Measurements from ENCODE around the gene POU4F1. TPM values are rescaled to one million over a fixed set of nuclear protein-coding genes. Genes with fewer than 3 reads are reported as not detected.
A peak's percentile ranks its signal among the peaks of the same experiment; 100 is the strongest.

POU4F1 gene
- total RNA-seq, 4 donors from 2014 or later, result not detected

DNA sequence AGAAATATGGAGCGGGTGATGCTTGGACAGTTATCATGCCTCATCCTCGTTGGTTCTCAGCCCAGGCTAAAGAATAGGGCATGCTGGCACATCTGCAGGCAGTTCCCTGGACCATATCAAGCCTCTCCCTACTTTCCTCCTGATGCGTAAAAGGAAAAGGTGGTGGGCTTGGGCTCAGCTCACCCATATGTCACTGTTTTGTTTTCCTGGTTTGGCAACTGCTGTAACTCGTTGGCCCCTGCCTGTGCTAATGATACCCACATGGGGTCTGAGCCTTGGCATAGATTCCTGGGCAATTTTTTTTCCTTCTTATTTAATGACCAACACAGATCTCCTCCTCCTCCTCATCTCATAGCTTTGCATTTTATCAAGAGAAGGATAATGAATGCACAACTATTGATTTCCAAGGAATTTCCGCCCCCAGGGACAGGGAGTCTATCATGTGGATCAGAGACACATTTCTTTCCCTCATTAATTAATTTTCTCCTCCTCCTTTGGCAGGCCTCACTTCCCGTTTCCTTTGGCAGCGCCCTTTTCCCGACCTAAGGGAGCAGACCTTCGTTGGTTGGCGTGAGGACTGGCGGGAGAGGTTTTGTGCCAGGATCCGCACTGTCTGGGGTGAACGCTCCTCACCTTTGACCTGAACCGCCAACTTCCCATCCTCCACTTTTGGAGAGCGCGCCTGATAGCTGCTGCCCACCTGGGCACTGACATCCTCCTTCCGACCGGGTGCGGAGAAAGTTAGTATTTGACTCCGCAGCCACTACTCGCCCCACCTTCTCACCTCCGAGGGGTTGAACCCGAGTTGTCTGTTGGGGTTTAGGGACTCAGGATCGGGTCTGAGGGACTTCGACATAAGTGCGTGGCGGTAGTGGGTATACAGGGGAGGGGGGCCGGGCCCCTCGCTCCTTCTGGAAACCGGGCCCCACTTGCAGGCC lies 3.4 kb upstream of the POU4F1 start:
- WGBS, 2 donors, result 12 to 17% methylated on average over 30 of the region's 30 CpGs
- no peak overlapping the region for H3K27ac ChIP-seq
- H3K36me3 ChIP-seq, result no peaks in the 10 kb centered on the region
- DNase-seq (ENCODE audit: low spot score in 2 of 2), result no peak
- H3K4me3 ChIP-seq, result no peak overlapping the region
- H3K4me1 ChIP-seq, result peaks cover 0 to 56% (median 28%) of the 10 kb centered on the region in 4 donors
- TF ChIP-seq, protein P1, sequence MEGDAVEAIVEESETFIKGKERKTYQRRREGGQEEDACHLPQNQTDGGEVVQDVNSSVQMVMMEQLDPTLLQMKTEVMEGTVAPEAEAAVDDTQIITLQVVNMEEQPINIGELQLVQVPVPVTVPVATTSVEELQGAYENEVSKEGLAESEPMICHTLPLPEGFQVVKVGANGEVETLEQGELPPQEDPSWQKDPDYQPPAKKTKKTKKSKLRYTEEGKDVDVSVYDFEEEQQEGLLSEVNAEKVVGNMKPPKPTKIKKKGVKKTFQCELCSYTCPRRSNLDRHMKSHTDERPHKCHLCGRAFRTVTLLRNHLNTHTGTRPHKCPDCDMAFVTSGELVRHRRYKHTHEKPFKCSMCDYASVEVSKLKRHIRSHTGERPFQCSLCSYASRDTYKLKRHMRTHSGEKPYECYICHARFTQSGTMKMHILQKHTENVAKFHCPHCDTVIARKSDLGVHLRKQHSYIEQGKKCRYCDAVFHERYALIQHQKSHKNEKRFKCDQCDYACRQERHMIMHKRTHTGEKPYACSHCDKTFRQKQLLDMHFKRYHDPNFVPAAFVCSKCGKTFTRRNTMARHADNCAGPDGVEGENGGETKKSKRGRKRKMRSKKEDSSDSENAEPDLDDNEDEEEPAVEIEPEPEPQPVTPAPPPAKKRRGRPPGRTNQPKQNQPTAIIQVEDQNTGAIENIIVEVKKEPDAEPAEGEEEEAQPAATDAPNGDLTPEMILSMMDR (IDR thresholded peaks at IDR 0.05), result no peak
- TF ChIP-seq POLR2A (IDR thresholded peaks at IDR 0.05) (no peak), EP300 (IDR thresholded peaks at IDR 0.05) (no peak)
- H3K9me3 ChIP-seq, result no peaks in the 10 kb centered on the region
- H3K27me3 ChIP-seq, result peaks cover 12 to 95% of the 10 kb centered on the region in 2 donors

DNA sequence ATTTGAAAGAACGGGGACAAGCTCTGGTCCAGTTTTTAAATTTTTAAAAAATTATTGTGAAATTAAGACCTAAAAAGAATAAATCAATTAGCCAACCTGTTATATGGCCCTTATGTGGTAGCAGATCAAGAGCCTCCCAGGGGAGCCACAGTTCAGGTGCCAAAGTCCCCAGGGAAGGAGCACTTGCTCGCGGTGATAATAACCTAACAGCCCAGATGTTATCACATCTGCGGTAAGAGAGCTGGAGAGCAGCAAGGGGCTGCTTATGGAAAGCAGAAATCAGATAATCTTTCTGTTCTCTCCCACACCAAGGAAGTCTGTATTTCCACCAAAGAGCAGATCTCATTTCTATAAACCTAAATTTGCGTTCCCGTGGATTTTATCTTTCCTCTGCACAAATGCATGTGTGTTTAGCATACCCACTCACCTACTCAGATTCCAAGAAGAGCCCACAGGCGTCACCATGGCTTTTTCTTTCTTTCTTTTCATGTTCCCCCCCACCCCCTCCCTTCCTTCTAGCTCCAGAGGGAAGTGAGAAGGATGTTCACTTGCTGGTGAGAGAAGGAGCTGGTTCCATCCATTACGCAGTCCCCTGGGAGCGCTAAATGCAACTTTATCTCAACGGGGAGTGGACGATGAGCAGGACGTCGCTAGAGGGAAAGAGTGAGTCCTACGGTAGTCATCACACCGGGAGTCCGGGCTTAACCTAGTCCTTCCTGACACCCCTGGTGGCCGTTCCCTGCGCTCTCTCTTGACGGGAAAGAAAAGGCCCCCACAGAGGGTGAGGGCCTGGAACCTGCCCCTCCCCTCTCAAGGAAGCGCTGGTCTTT lies 1.6 kb upstream of the POU4F1 start:
- H3K9me3 ChIP-seq, result no peaks in the 10 kb centered on the region
- no peak overlapping the region for H3K4me3 ChIP-seq
- H3K27ac ChIP-seq, result no peak overlapping the region
- no peaks in the 10 kb centered on the region for H3K36me3 ChIP-seq
- H3K27me3 ChIP-seq, result peaks cover 23 to 95% of the 10 kb centered on the region in 2 donors
- DNase-seq (ENCODE audit: low spot score in 2 of 2), result no peak
- peaks cover 0 to 68% (median 34%) of the 10 kb centered on the region in 4 donors for H3K4me1 ChIP-seq
- TF ChIP-seq, protein P1 (IDR thresholded peaks at IDR 0.05), result no peak
- no peak for TF ChIP-seq POLR2A (IDR thresholded peaks at IDR 0.05)
- no peak for TF ChIP-seq EP300 (IDR thresholded peaks at IDR 0.05)
- 4 to 9% methylated on average over 19 to 20 of the region's 20 CpGs for WGBS, 2 donors

DNA sequence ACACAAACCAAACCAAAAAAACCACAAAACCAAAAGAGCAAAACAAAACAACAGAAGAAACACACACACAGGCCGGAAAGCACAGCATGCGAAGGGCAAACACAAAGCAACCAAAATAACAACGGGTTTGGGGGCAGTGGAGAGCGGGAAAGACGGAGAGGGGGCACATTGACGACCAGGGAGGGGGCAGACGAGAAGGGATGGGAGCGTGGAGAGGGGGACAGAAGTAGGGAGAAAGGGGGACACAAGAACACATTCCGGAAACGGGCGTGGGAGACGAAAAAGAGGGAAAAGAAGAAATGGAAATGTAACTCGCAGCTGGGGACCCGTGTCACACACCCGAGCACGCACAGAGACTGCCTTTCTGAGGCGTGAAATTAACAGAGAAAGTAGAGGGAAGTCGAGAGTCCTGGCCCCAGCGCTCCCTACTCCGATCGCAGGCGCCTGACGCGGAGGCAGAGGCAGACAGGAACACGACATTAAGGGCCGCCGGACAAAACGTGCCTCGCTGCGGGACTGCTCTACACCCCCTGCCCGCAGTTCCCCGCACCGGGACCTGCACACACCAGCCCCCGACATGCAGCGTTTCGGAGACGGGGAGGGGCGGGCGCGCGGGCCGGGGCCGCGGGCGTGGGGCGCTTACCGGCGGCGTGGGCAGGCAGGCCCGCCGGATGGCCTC lies 652 bp downstream of the POU4F1 start:
- no peak for DNase-seq (ENCODE audit: low spot score in 2 of 2)
- Histone ChIP-seq H3K4me1 (peaks cover 0 to 45% (median 17%) of the 10 kb centered on the region in 4 donors), H3K4me3 (peak overlapping the region in 3 of 4 donors; percentile 22 to 44 (median 33)), H3K27me3 (peaks cover 29 to 95% of the 10 kb centered on the region in 2 donors), H3K9me3 (no peaks in the 10 kb centered on the region), H3K36me3 (no peaks in the 10 kb centered on the region), H3K27ac (no peak overlapping the region)
- TF ChIP-seq EP300 (IDR thresholded peaks at IDR 0.05), result peak in 1 of 2 donors; percentile 19
- TF ChIP-seq POLR2A (IDR thresholded peaks at IDR 0.05), result no peak
- 1 to 2% methylated on average over 48 to 49 of the region's 51 CpGs for WGBS, 2 donors

DNA sequence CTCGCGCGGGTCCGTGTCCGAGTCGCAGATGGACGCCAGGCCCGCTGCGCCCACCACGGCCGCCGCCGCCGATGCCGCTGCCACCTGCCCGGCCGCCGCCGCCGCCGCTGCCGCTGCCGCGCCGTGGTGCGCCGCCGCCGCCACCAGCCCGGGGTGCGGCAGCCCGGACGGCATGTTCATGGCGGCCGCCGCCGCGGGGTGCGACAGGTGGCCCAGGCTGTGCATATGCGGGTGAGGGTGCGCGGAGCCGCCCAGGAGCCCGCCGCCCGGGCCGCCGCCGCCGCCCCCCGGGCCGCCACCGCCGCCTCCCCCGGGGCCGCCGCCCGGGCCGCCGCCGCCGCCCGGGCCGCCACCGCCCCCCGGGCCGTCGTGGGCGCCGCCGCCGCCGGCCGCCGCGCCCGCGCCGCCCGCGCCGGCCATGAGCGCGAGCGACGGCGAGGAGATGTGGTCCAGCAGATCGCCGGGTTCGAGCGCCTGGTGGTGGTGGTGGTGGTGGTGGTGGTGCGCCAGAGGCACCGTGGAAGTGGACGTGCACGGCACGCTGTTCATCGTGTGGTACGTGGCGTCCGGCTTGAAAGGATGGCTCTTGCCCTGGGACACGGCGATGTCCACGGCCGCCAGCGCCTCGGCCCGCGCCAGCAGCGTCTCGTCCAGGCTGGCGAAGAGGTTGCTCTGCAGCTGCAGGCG lies 1.3 kb downstream of the POU4F1 start:
- Histone ChIP-seq H3K9me3 (no peaks in the 10 kb centered on the region), H3K27me3 (peaks cover 28 to 95% of the 10 kb centered on the region in 2 donors), H3K4me3 (peak overlapping the region in 2 of 4 donors; percentile 19 to 44), H3K36me3 (no peaks in the 10 kb centered on the region), H3K27ac (no peak overlapping the region), H3K4me1 (peaks cover 0 to 45% (median 13%) of the 10 kb centered on the region in 4 donors)
- TF ChIP-seq EP300 (IDR thresholded peaks at IDR 0.05), result no peak
- TF ChIP-seq, protein P1 (IDR thresholded peaks at IDR 0.05), result no peak
- TF ChIP-seq POLR2A (IDR thresholded peaks at IDR 0.05), result no peak
- DNase-seq (ENCODE audit: low spot score in 2 of 2), result no peak
- WGBS, 2 donors, result 2 to 3% methylated on average over 50 to 70 of the region's 112 CpGs
